SK-N-SH (cell line): ENCODE results near the gene F2RL2. TPM values are rescaled to one million over a fixed set of nuclear protein-coding genes. Genes with fewer than 3 reads are reported as not detected.

Source experiments
- CTCF ChIA-PET: fragments of 300-600, 350-600 bp; formaldehyde crosslinking; extraction: SDS; loops from one replicate; lab custom pipeline; 2021; lab: Yijun Ruan, JAX
- POLR2A ChIA-PET: fragments of 350-600 bp; sonication (Branson Sonifier 250); formaldehyde crosslinking; extraction: SDS; loops from one replicate; lab custom pipeline; 2020; ENCODE audit warnings: antibody characterized with exemption, inconsistent platforms; lab: Yijun Ruan, JAX
- DNase-seq: peaks from one replicate; pipeline ENCODE4 v3.0.0; 2012
- H2AFZ ChIP-seq: fragments of 200-600 bp; sonication (generic); 2 replicates; pipeline ENCODE4 v1.8.1; 2016; ENCODE audit warnings: antibody characterized with exemption, mild to moderate bottlenecking, low read depth
- H3F3A ChIP-seq: fragments of 200-600 bp; sonication (generic); replicated peaks from 2 replicates; pipeline ENCODE3; 2016; ENCODE audit warnings: antibody characterized with exemption, mild to moderate bottlenecking; ENCODE audit not compliant: insufficient read depth
- H3K27ac ChIP-seq, 2 experiments: fragments of 200-500 bp in 1 of 2; fragments of 200-600 bp in 1 of 2; sonication (Bioruptor generic) in 1 of 2; sonication (generic), shearing (Covaris generic) in 1 of 2; 2 replicates each; pipeline versions ENCODE4 v1.5.1 to v1.6.1; 2014 to 2016; ENCODE audit warnings: low read depth in 2 of 2, inconsistent platforms in 1 of 2, low read length in 1 of 2, mild to moderate bottlenecking in 1 of 2, mixed read lengths in 1 of 2
- H3K27me3 ChIP-seq: fragments of 200-600 bp; sonication (generic), shearing (Covaris generic); 2 replicates; pipeline ENCODE4 v1.6.1; 2016; ENCODE audit warnings: mixed run types; ENCODE audit not compliant: insufficient read depth
- H3K36me3 ChIP-seq, 2 experiments: fragments of 200-500 bp in 1 of 2; fragments of 200-600 bp in 1 of 2; sonication (Bioruptor generic) in 1 of 2; sonication (generic) in 1 of 2; replicated peaks in 1 of 2; 2 replicates each; pipeline versions ENCODE3 to v1.5.1; 2014 to 2016; ENCODE audit warnings: low read length in 1 of 2, mild to moderate bottlenecking in 1 of 2; ENCODE audit not compliant: insufficient read depth in 2 of 2, control insufficient read depth in 1 of 2
- H3K4me1 ChIP-seq, 2 experiments: fragments of 200-500 bp in 1 of 2; fragments of 200-600 bp in 1 of 2; sonication (Bioruptor generic) in 1 of 2; sonication (generic), shearing (Covaris generic) in 1 of 2; 2 replicates each; pipeline versions ENCODE4 v1.5.1 to v1.6.1; 2014 to 2016; ENCODE audit warnings: low read depth in 1 of 2, low read length in 1 of 2, mixed run types in 1 of 2; ENCODE audit not compliant: insufficient read depth in 2 of 2, control insufficient read depth in 1 of 2
- H3K4me2 ChIP-seq: fragments of 200-600 bp; sonication (generic), shearing (Covaris generic); 2 replicates; pipeline ENCODE4 v1.6.1; 2017; ENCODE audit warnings: mixed run types
- H3K4me3 ChIP-seq, 2 experiments: fragments of 200-500 bp in 1 of 2; fragments of 200-600 bp in 1 of 2; sonication (Bioruptor generic) in 1 of 2; sonication (generic), shearing (Covaris generic) in 1 of 2; 2 replicates each; pipeline versions ENCODE4 v1.5.1 to v1.8.1; 2014 to 2016; ENCODE audit warnings: low read depth in 2 of 2, inconsistent platforms in 1 of 2, low read length in 1 of 2, mild to moderate bottlenecking in 1 of 2, mixed read lengths in 1 of 2, moderate library complexity in 1 of 2
- H3K79me2 ChIP-seq: fragments of 200-600 bp; sonication (generic); 2 replicates; pipeline ENCODE4 v1.8.1; 2017; ENCODE audit warnings: mild to moderate bottlenecking; ENCODE audit not compliant: insufficient read depth
- H3K9ac ChIP-seq: fragments of 200-600 bp; sonication (generic); 2 replicates; pipeline ENCODE4 v1.6.1; 2017; ENCODE audit warnings: mixed run types
- H3K9me2 ChIP-seq: fragments of 200-600 bp; sonication (generic); 2 replicates; pipeline ENCODE4 v1.6.1; 2017; ENCODE audit warnings: mixed run types
- H3K9me3 ChIP-seq: fragments of 200-600 bp; sonication (generic); 2 replicates; pipeline ENCODE4 v1.6.1; 2017; ENCODE audit warnings: mixed run types, mild to moderate bottlenecking, moderate library complexity
- H4K20me1 ChIP-seq: fragments of 200-600 bp; sonication (generic); 2 replicates; pipeline ENCODE4 v1.6.1; 2017; ENCODE audit warnings: mild to moderate bottlenecking, mixed run types; ENCODE audit not compliant: insufficient read depth
- CHD2 ChIP-seq: fragments of 150-350 bp; IDR thresholded peaks from 2 replicates; pipeline ENCODE4 v1.6.1; 2018; ENCODE audit warnings: low read length; ENCODE audit not compliant: partially characterized antibody
- CTCF ChIP-seq: fragments of 200-600 bp; sonication (generic); IDR thresholded peaks from 2 replicates; pipeline ENCODE4 v1.6.1; 2017; ENCODE audit warnings: antibody characterized with exemption, mild to moderate bottlenecking, moderate library complexity
- EP300 ChIP-seq, 2 experiments: IDR thresholded peaks; 2 replicates each; pipeline versions ENCODE4 v1.4.0 to v1.6.1; 2012; ENCODE audit warnings: borderline replicate concordance in 1 of 2, low read depth in 1 of 2, low read length in 1 of 2
- EZH2phosphoT487 ChIP-seq: fragments of 200-600 bp; sonication (generic); IDR thresholded peaks from 2 replicates; pipeline ENCODE4 v1.6.1; 2017; ENCODE audit warnings: low read depth, mixed run types, mild to moderate bottlenecking, antibody characterized with exemption, moderate library complexity, borderline replicate concordance
- FOXJ3 ChIP-seq: sonication (generic); formaldehyde crosslinking; IDR thresholded peaks from 2 replicates; pipeline ENCODE4 v1.5.1; 2020; ENCODE audit warnings: mild to moderate bottlenecking, missing genetic modification reagents
- FOXM1 ChIP-seq: IDR thresholded peaks from 2 replicates; pipeline ENCODE4 v1.4.0; 2012; ENCODE audit warnings: low read depth, mild to moderate bottlenecking
- GABPA ChIP-seq: IDR thresholded peaks from 2 replicates; pipeline ENCODE4 v1.4.0; 2012; ENCODE audit warnings: low read depth, mild to moderate bottlenecking
- JUND ChIP-seq: IDR thresholded peaks from 2 replicates; pipeline ENCODE4 v1.4.0; 2012
- MXI1 ChIP-seq: IDR thresholded peaks from 2 replicates; pipeline ENCODE4 v1.6.1; 2012; ENCODE audit warnings: mild to moderate bottlenecking, low read depth, low read length, improper control_type of control experiment
- NFIC ChIP-seq: IDR thresholded peaks from 2 replicates; pipeline ENCODE4 v1.4.0; 2012; ENCODE audit warnings: borderline replicate concordance
- NRF1 ChIP-seq: IDR thresholded peaks from 2 replicates; pipeline ENCODE4 v1.6.1; 2012; ENCODE audit warnings: low read depth, mild to moderate bottlenecking, low read length
- PBX3 ChIP-seq: IDR thresholded peaks from 2 replicates; pipeline ENCODE4; 2012
- POLR2AphosphoS5 ChIP-seq: IDR thresholded peaks from 2 replicates; pipeline ENCODE4 v1.6.1; 2012; ENCODE audit warnings: low read depth, low read length
- RCOR1 ChIP-seq: fragments of 150-350 bp; IDR thresholded peaks from 2 replicates; pipeline ENCODE4 v1.6.1; 2017; ENCODE audit warnings: antibody characterized with exemption, low read length
- RFX5 ChIP-seq: IDR thresholded peaks from 2 replicates; pipeline ENCODE4 v1.6.1; 2012; ENCODE audit warnings: mild to moderate bottlenecking, improper control_type of control experiment, low read length
- RXRA ChIP-seq: IDR thresholded peaks from 2 replicates; pipeline ENCODE4 v1.4.0; 2012; ENCODE audit warnings: low read depth, mild to moderate bottlenecking, borderline replicate concordance
- SMC3 ChIP-seq: IDR thresholded peaks from 2 replicates; pipeline ENCODE4 v1.6.1; 2012; ENCODE audit warnings: low read depth, low read length, improper control_type of control experiment
- TAF1 ChIP-seq: IDR thresholded peaks from 2 replicates; pipeline ENCODE4 v1.6.1; 2012; ENCODE audit warnings: low read depth, mild to moderate bottlenecking, low read length, moderate library complexity, borderline replicate concordance
- WGBS: methylation state at CpG from one replicate; pipeline ENCODE4 v1.1.6; 2017; ENCODE audit warnings: low lambda C conversion rate; 5-methylcytosine and 5-hydroxymethylcytosine counted together
- polyA plus RNA-seq, 3 experiments: library from polyadenylated mRNA; depleted of rRNA; stranded (reverse); fragments of >200 nt; gene quantifications; 2 replicates each; pipeline ENCODE4 v1.2.3, GENCODE V29; 2012
- TF ChIP-seq, protein P1 (sequence below): IDR thresholded peaks from 2 replicates; pipeline ENCODE4 v1.4.0; 2012; ENCODE audit warnings: low read depth, borderline replicate concordance
- TF ChIP-seq, protein P2 (sequence below): IDR thresholded peaks from 2 replicates; pipeline ENCODE4 v1.4.0; 2012; ENCODE audit warnings: low read depth
- TF ChIP-seq, protein P3 (sequence below): fragments of 150-350 bp; IDR thresholded peaks from 2 replicates; pipeline ENCODE4 v1.6.1; 2017; ENCODE audit warnings: antibody characterized with exemption, low read length, low read depth, borderline replicate concordance

F2RL2 gene
- polyA plus RNA-seq, 1 of the 3 experiments (the other 2 are of a cell fraction): 29.4 TPM

DNA sequence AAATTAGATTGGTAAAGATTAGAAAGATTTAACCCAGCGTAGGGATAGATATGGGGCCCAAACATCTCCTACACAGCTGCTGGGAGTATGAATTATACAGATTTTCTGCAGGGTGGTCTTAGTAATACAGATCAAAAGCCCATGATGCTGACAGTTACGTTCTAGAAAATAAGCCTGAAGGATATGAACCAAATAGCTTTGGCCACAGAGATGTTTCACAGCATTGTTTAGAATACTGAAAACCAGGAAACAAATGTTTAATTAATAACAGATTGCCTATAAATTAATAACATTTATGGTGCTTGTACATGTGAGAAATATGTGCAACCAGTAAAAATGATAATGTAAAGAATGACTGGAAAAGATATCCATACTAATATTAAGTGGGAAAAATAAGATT, 24.7 kb downstream of the F2RL2 start:
- no peak overlapping the region for H2AFZ ChIP-seq
- DNase-seq: no peak
- H3K9me3 ChIP-seq: no peaks in the 10 kb centered on the region
- H4K20me1 ChIP-seq: no peaks in the 10 kb centered on the region
- 92% methylated on average over 2 of the region's 2 CpGs for WGBS
- TF ChIP-seq NRF1: no peak
- no peak for TF ChIP-seq RFX5
- no peak for TF ChIP-seq POLR2AphosphoS5
- TF ChIP-seq JUND: no peak
- TF ChIP-seq CTCF: no peak
- TF ChIP-seq RXRA: no peak
- TF ChIP-seq, protein P1, sequence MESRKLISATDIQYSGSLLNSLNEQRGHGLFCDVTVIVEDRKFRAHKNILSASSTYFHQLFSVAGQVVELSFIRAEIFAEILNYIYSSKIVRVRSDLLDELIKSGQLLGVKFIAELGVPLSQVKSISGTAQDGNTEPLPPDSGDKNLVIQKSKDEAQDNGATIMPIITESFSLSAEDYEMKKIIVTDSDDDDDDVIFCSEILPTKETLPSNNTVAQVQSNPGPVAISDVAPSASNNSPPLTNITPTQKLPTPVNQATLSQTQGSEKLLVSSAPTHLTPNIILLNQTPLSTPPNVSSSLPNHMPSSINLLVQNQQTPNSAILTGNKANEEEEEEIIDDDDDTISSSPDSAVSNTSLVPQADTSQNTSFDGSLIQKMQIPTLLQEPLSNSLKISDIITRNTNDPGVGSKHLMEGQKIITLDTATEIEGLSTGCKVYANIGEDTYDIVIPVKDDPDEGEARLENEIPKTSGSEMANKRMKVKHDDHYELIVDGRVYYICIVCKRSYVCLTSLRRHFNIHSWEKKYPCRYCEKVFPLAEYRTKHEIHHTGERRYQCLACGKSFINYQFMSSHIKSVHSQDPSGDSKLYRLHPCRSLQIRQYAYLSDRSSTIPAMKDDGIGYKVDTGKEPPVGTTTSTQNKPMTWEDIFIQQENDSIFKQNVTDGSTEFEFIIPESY: no peak
- no peak for TF ChIP-seq SMC3
- no peak overlapping the region for H3K4me3 ChIP-seq
- ChIA-PET POLR2A (no interaction called here), CTCF (interaction anchor here (1.2 to 12.0 kb wide), 7 partner anchors 16 to 176 kb away, joined by 3 to 146 read pairs (median 15); no protein-coding TSS in a partner anchor)
- no peaks in the 10 kb centered on the region for H3K79me2 ChIP-seq
- no peak overlapping the region for H3K27ac ChIP-seq
- no peak overlapping the region for H3K4me2 ChIP-seq
- no peaks in the 10 kb centered on the region for H3K9me2 ChIP-seq
- H3F3A ChIP-seq: no peaks in the 10 kb centered on the region
- no peaks in the 10 kb centered on the region; a peak in 2 of 4 replicates for H3K4me1 ChIP-seq
- H3K9ac ChIP-seq: no peak overlapping the region
- no peaks in the 10 kb centered on the region for H3K27me3 ChIP-seq
- H3K36me3 ChIP-seq: no peaks in the 10 kb centered on the region

GRCh38 chr5:76595755-76596481, 27.3 kb downstream of the F2RL2 start:
- Histone ChIP-seq H3K4me3 (no peak overlapping the region), H4K20me1 (no peaks in the 10 kb centered on the region), H3K79me2 (no peaks in the 10 kb centered on the region), H3K36me3 (no peaks in the 10 kb centered on the region), H3K4me1 (no peaks in the 10 kb centered on the region; a peak in 1 of 4 replicates), H3K27me3 (no peaks in the 10 kb centered on the region), H3F3A (no peaks in the 10 kb centered on the region), H3K9ac (no peak overlapping the region), H3K27ac (no peak overlapping the region), H3K9me3 (no peaks in the 10 kb centered on the region), H3K9me2 (no peaks in the 10 kb centered on the region), H2AFZ (no peak overlapping the region), H3K4me2 (no peak overlapping the region)
- POLR2A ChIA-PET: no interaction called here
- CTCF ChIA-PET: interaction anchor here (1.1 to 12.0 kb wide), 2 partner anchors 108 to 179 kb away, joined by 3 to 146 read pairs; no protein-coding TSS in a partner anchor
- WGBS: 69% methylated on average over 3 of the region's 3 CpGs
- no peak for DNase-seq
- no peak for TF ChIP-seq EZH2phosphoT487
- TF ChIP-seq TAF1: no peak
- no peak for TF ChIP-seq FOXJ3 (CRISPR knock-in tag)
- no peak for TF ChIP-seq JUND
- no peak for TF ChIP-seq MXI1
- no peak for TF ChIP-seq CHD2
- no peak for TF ChIP-seq NFIC
- TF ChIP-seq POLR2AphosphoS5: no peak
- TF ChIP-seq RFX5: no peak
- no peak for TF ChIP-seq RCOR1
- no peak for TF ChIP-seq PBX3
- no peak for TF ChIP-seq NRF1
- TF ChIP-seq, protein P2, sequence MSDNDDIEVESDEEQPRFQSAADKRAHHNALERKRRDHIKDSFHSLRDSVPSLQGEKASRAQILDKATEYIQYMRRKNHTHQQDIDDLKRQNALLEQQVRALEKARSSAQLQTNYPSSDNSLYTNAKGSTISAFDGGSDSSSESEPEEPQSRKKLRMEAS: no peak
- TF ChIP-seq, protein P3, sequence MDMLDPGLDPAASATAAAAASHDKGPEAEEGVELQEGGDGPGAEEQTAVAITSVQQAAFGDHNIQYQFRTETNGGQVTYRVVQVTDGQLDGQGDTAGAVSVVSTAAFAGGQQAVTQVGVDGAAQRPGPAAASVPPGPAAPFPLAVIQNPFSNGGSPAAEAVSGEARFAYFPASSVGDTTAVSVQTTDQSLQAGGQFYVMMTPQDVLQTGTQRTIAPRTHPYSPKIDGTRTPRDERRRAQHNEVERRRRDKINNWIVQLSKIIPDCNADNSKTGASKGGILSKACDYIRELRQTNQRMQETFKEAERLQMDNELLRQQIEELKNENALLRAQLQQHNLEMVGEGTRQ: no peak
- no peak for TF ChIP-seq GABPA
- no peak for TF ChIP-seq EP300 (IDR thresholded peaks at IDR 0.05; ENCODE audit: borderline replicate concordance in 1 of 2, low read depth in 1 of 2, low read length in 1 of 2)
- TF ChIP-seq FOXM1: no peak
- TF ChIP-seq SMC3: no peak
- no peak for TF ChIP-seq RXRA
